OCI-LY7 (cell line): Measurements from ENCODE around the gene ZDHHC5. TPM values are rescaled to one million over a fixed set of nuclear protein-coding genes. Genes with fewer than 3 reads are reported as not detected.

Experiments
- BruUV-seq: library from RNA; stranded (reverse); fragments of 400-500 nt; replicated peaks from 2 replicates; lab custom pipeline; 2021; lab: Mats Ljungman, UMichigan
- CTCF ChIA-PET: fragments of 300-600 bp; sonication (Branson Sonifier 250); formaldehyde crosslinking; loops from one replicate; lab custom pipeline; 2022; ENCODE audit warnings: antibody characterized with exemption; ENCODE audit not compliant: unreplicated experiment; lab: Charles Lee
- POLR2A ChIA-PET: fragments of 300-600 bp; sonication (Branson Sonifier 250); formaldehyde crosslinking; loops from one replicate; lab custom pipeline; 2022; ENCODE audit warnings: antibody characterized with exemption; lab: Charles Lee
- DNase-seq: peaks from one replicate; pipeline ENCODE4 v3.0.0-alpha.2; 2015; ENCODE audit warnings: low spot score
- H2AFZ ChIP-seq: fragments of 200-600 bp; sonication (generic), shearing (Covaris generic); 2 replicates; pipeline ENCODE4 v1.6.1; 2014; ENCODE audit warnings: mild to moderate bottlenecking, antibody characterized with exemption, low read length, moderate library complexity
- H3K27ac ChIP-seq: fragments of 200-600 bp; sonication (generic); 2 replicates; pipeline ENCODE4 v1.5.1; 2014; ENCODE audit warnings: mixed run types, low read depth, mild to moderate bottlenecking, moderate library complexity, low read length, inconsistent platforms; ENCODE audit not compliant: poor library complexity, severe bottlenecking
- H3K36me3 ChIP-seq: fragments of 200-600 bp; sonication (generic); 2 replicates; pipeline ENCODE4 v1.6.1; 2014; ENCODE audit warnings: mild to moderate bottlenecking, antibody characterized with exemption, low read length, moderate library complexity, mixed read lengths; ENCODE audit not compliant: insufficient read depth
- H3K4me1 ChIP-seq: fragments of 200-600 bp; sonication (generic); 2 replicates; pipeline ENCODE4 v1.5.1; 2014; ENCODE audit warnings: mild to moderate bottlenecking, low read length; ENCODE audit not compliant: insufficient read depth, poor library complexity, severe bottlenecking
- H3K4me2 ChIP-seq: fragments of 200-600 bp; sonication (generic); 2 replicates; pipeline ENCODE4 v1.6.1; 2014; ENCODE audit warnings: mild to moderate bottlenecking, low read length
- H3K4me3 ChIP-seq: fragments of 200-600 bp; sonication (generic); 2 replicates; pipeline ENCODE4 v1.5.1; 2014; ENCODE audit warnings: mild to moderate bottlenecking, low read depth, low read length; ENCODE audit not compliant: poor library complexity, severe bottlenecking
- H3K79me2 ChIP-seq: fragments of 200-600 bp; sonication (generic); 2 replicates; pipeline ENCODE4 v1.6.1; 2016; ENCODE audit warnings: low read depth, mild to moderate bottlenecking, low read length, moderate library complexity, mixed read lengths; ENCODE audit not compliant: insufficient read depth
- H3K9me2 ChIP-seq: fragments of 200-600 bp; sonication (generic); 2 replicates; pipeline ENCODE4 v1.6.1; 2016; ENCODE audit warnings: mild to moderate bottlenecking, low read length, mixed read lengths; ENCODE audit not compliant: insufficient read depth
- H3K9me3 ChIP-seq: fragments of 200-600 bp; sonication (generic); 2 replicates; pipeline ENCODE4 v1.6.1; 2014; ENCODE audit warnings: mild to moderate bottlenecking, mixed run types, low read length, mixed read lengths
- H4K20me1 ChIP-seq: fragments of 200-600 bp; sonication (generic); 2 replicates; pipeline ENCODE4 v1.6.1; 2014; ENCODE audit warnings: mild to moderate bottlenecking, antibody characterized with exemption, low read length, moderate library complexity, mixed read lengths; ENCODE audit not compliant: insufficient read depth
- EZH2phosphoT487 ChIP-seq: fragments of 200-600 bp; sonication (generic); IDR thresholded peaks from 2 replicates; pipeline ENCODE4 v1.6.1; 2018; ENCODE audit warnings: low read depth, borderline replicate concordance, mild to moderate bottlenecking, mixed run types, antibody characterized with exemption, low read length, moderate library complexity, mixed read lengths
- intact Hi-C: fragments of 100-400 bp; cut with micrococcal nuclease; formaldehyde crosslinking; loops from one replicate; pipeline ENCODE4 v1.10.0; 2022; ENCODE audit not compliant: unreplicated experiment
- total RNA-seq, 2 experiments: library from RNA; depleted of rRNA in 1 of 2; stranded (reverse); fragments of >200 nt in 1 of 2; shearing (Covaris generic) in 1 of 2; gene quantifications; 2 replicates each; pipeline ENCODE4 v1.2.3, GENCODE V29; 2014 to 2022
- TF ChIP-seq, protein P1 (sequence below): fragments of 200-600 bp; sonication (generic); conservative IDR thresholded peaks from 2 replicates; pipeline ENCODE4 v1.5.1; 2014; ENCODE audit warnings: mild to moderate bottlenecking, antibody characterized with exemption, low read length, moderate library complexity, mixed read lengths

ZDHHC5 gene
- total RNA-seq, 2 experiments from 2014 or later, result 27.5 to 57.4 TPM

DNA sequence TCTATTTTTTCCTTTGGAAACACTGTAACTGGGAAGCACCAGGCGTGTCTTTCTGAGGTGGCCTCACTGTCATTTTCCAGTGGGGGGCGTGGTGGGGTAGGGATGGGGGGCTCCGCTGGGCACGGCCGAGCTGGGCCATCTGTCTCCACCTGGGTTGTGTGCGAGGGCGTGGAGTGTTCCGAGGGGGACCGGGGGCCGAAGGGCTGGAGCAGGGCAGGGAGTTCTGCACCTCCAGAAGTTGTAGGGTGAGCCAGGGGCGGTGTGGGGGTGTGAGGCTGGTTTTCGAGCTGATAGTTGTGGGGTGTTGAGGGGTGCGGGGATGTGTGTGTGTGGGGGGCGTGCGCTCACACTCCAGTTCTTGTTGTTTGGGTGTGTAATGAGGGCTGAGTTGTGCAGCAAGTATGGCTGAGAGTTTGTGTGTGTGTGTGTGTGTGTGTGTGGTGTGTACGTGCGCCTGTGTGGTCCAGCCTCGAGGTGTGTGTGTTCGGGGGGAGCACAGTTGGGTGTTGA lies 29.0 kb upstream of the ZDHHC5 start:
- Histone ChIP-seq H3K4me1 (peaks cover 29% of the 10 kb centered on the region), H3K4me3 (no peak overlapping the region), H3K36me3 (no peaks in the 10 kb centered on the region), H3K9me3 (no peaks in the 10 kb centered on the region), H3K9me2 (no peaks in the 10 kb centered on the region), H3K4me2 (no peak overlapping the region; the same call in 1 of the 2 replicates), H3K27ac (no peak overlapping the region), H3K79me2 (no peaks in the 10 kb centered on the region), H4K20me1 (no peaks in the 10 kb centered on the region), H2AFZ (peak overlapping the region; percentile 60)
- ChIA-PET CTCF (no interaction called here), POLR2A (interaction anchor here (2.6 kb wide), 1 partner anchor 13 kb away, joined by 5 read pairs; no protein-coding TSS in a partner anchor)
- no peak for DNase-seq
- intact Hi-C loops, result no loop called here
- no TSS peak for BruUV-seq
- TF ChIP-seq EZH2phosphoT487, result no peak
- TF ChIP-seq, protein P1, sequence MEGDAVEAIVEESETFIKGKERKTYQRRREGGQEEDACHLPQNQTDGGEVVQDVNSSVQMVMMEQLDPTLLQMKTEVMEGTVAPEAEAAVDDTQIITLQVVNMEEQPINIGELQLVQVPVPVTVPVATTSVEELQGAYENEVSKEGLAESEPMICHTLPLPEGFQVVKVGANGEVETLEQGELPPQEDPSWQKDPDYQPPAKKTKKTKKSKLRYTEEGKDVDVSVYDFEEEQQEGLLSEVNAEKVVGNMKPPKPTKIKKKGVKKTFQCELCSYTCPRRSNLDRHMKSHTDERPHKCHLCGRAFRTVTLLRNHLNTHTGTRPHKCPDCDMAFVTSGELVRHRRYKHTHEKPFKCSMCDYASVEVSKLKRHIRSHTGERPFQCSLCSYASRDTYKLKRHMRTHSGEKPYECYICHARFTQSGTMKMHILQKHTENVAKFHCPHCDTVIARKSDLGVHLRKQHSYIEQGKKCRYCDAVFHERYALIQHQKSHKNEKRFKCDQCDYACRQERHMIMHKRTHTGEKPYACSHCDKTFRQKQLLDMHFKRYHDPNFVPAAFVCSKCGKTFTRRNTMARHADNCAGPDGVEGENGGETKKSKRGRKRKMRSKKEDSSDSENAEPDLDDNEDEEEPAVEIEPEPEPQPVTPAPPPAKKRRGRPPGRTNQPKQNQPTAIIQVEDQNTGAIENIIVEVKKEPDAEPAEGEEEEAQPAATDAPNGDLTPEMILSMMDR, result peak; percentile 26; the same call in 1 of the 2 replicates

DNA sequence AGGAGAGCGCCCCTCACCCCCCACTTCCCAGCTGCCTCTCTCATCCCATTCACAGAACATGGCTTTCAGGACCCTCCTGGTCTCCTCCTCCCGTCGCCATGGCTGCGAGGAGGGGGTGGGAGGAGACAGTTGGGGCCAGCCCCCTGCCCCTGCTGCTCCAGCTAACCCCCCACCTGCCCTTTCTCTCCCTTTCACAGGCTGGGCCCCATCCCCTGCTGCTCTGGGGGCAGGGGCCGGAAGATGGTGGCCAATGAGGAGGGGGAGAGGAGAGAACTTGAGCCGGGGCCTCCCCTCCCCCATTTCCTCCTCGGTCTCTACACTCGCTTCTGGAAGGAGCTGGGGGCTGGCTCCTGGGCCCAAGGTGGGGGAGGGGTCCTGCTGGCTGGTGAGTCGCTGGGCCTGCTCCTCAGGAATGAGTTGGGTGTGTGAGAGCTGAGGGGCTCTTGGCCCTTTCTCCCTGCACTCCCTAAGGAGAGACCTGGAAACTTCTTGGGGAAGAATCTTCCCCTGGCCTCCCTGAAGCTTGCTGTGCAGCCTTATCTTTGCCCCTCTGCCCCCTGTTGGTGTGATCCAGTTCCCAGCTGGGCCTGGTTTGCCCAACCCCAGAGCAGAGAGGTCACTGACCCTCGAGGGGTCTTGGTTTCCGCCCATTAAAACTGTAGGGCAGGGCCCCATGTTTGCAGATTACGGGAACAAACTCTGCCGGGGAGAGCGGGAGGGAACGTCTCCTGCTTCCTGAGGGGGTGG lies 28.4 kb upstream of the ZDHHC5 start:
- TF ChIP-seq, protein P1, result no peak
- TF ChIP-seq EZH2phosphoT487, result no peak
- Histone ChIP-seq H3K79me2 (no peaks in the 10 kb centered on the region), H3K27ac (no peak overlapping the region), H3K4me2 (peak overlapping the region; percentile 41; the same call in 1 of the 2 replicates), H3K9me2 (no peaks in the 10 kb centered on the region), H4K20me1 (no peaks in the 10 kb centered on the region), H3K4me1 (peaks cover 30% of the 10 kb centered on the region), H3K9me3 (no peaks in the 10 kb centered on the region), H2AFZ (peak overlapping the region; percentile 60), H3K4me3 (no peak overlapping the region), H3K36me3 (no peaks in the 10 kb centered on the region)
- peak; percentile 25 for DNase-seq
- CTCF ChIA-PET, result interaction anchor here (1.7 to 2.4 kb wide), 3 partner anchors 181 to 293 kb away, joined by 6 to 18 read pairs (median 8); no protein-coding TSS in a partner anchor
- no TSS peak for BruUV-seq
- POLR2A ChIA-PET, result interaction anchor here (2.1 to 2.6 kb wide), 3 partner anchors 12 to 182 kb away, joined by 5 to 8 read pairs (median 7); no protein-coding TSS in a partner anchor
- intact Hi-C loops, result loop anchor here (2.0 to 5.0 kb wide), 2 partner anchors 109 to 163 kb away; partner anchors contain the start of gene TIMM10
